Muscle layer of colon (tissue), 2 donors: ENCODE data around the gene CT55.
"Not testable (repeated sequence)": the region's sequence is repeated elsewhere in the genome, so short reads cannot be mapped to it uniquely, and the experiment has no call there.

Source experiments
- H3K27ac ChIP-seq: one replicate; pipeline ENCODE4 v1.7.0; 2013; ENCODE audit warnings: low read depth, mild to moderate bottlenecking, low read length, moderate library complexity
- H3K27me3 ChIP-seq, 2 donors: one replicate each; pipeline ENCODE4 v1.7.0; 2013; ENCODE audit warnings: low read length in 2 of 2, mild to moderate bottlenecking in 2 of 2; ENCODE audit not compliant: insufficient read depth in 2 of 2, control insufficient read depth in 1 of 2
- H3K36me3 ChIP-seq: one replicate; pipeline ENCODE4 v1.7.0; 2013; ENCODE audit warnings: mild to moderate bottlenecking, low read length; ENCODE audit not compliant: insufficient read depth
- H3K4me1 ChIP-seq: one replicate; pipeline ENCODE4 v1.7.0; 2013; ENCODE audit warnings: mild to moderate bottlenecking, low read length; ENCODE audit not compliant: insufficient read depth
- H3K4me3 ChIP-seq, 2 donors: one replicate each; pipeline ENCODE4 v1.7.0; 2013; ENCODE audit warnings: low read length in 2 of 2, low read depth in 1 of 2, mild to moderate bottlenecking in 1 of 2, moderate library complexity in 1 of 2
- H3K9ac ChIP-seq: one replicate; pipeline ENCODE4 v1.7.0; 2013; ENCODE audit warnings: low read length
- H3K9me3 ChIP-seq: one replicate; pipeline ENCODE4 v1.7.0; 2013; ENCODE audit warnings: mild to moderate bottlenecking, low read length
- donor health status: abdominal sarcoma.
- donor health status: Adenocarcinoma of cecum.

CT55 gene, protein sequence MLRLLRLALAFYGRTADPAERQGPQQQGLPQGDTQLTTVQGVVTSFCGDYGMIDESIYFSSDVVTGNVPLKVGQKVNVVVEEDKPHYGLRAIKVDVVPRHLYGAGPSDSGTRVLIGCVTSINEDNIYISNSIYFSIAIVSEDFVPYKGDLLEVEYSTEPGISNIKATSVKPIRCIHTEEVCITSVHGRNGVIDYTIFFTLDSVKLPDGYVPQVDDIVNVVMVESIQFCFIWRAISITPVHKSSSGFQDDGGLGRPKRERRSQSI

DNA sequence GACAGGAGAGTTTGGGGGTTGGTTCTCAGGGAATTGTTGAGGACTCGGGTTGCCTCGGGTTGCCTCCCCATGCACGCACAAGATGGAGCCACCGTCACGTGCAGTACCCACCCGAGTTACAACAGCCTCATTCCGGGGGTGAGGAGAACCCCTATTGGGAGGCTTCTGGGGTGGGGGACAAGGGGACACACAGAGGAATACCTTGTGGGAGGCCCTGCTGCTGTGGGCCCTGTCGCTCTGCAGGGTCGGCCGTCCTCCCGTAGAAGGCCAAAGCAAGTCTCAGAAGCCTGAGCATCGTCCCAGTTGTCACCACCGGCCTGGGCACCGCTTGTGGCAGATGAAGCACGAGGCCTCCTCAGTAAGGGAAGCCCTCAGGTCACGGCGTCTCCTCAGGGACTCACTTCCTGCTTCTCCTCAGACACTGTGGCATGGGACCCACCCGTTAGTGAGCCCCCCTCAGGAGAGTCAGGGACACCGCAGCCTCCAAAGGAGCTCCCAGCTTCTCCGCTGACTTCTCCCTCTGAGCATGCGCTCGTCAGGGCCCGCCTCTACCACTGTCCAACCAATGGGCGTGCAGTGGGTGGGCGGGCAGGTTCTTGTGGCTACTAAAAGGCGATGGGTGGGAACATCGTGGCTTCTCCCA lies at the start of gene CT55:
CT55 (minus strand) TSS at position 522 of the 643 bp plus-strand sequence; CDS start at position 295, 227 bp downstream.
- H3K27ac ChIP-seq: no peak within 1 kb of the TSS
- H3K4me1 ChIP-seq: no peaks in the 10 kb centered on the region
- peaks cover 0 to 7% of the 10 kb centered on the region in 2 donors for H3K27me3 ChIP-seq
- no peaks in the 10 kb centered on the region for H3K36me3 ChIP-seq
- H3K9ac ChIP-seq: no peak within 1 kb of the TSS
- no peaks in the 10 kb centered on the region for H3K9me3 ChIP-seq
- H3K4me3 ChIP-seq: no peak within 1 kb of the TSS

GRCh38 chrX:135213200-135213844 lies 42.1 kb upstream of the CT55 start:
- Histone ChIP-seq H3K4me3 (no peak overlapping the region), H3K27me3 (no peaks in the 10 kb centered on the region), H3K4me1 (no peaks in the 10 kb centered on the region), H3K27ac (no peak overlapping the region), H3K9ac (no peak overlapping the region), H3K9me3 (no peaks in the 10 kb centered on the region), H3K36me3 (no peaks in the 10 kb centered on the region)

DNA sequence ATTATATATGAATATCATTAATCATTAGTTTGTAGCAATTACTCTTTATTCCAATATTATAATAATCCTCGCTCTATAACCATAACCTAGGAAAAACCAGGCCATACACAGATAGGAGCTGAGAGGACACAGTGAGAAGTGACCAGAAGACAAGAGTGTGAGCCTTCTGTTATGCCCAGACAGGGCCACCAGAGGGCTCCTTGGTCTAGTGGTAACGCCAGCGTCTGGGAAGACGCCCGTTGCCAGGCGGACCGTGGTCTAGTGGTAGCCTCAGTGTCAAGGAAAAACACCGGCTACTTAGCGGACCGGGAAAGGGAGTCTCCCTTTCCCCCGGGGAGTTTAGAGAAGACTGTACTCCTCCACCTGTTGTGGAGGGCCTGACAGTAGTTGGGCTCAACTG lies 35.2 kb upstream of the CT55 start:
- H3K36me3 ChIP-seq, H3K9ac ChIP-seq, H3K27ac ChIP-seq, H3K9me3 ChIP-seq, H3K4me3 ChIP-seq, H3K4me1 ChIP-seq, H3K27me3 ChIP-seq: not testable (repeated sequence)

GRCh38 chrX:135200297-135200696 lies 29.1 kb upstream of the CT55 start:
- Histone ChIP-seq H3K9ac (no peak overlapping the region), H3K27me3 (no peaks in the 10 kb centered on the region), H3K9me3 (no peaks in the 10 kb centered on the region), H3K4me1 (no peaks in the 10 kb centered on the region), H3K36me3 (no peaks in the 10 kb centered on the region), H3K4me3 (no peak overlapping the region), H3K27ac (no peak overlapping the region)

GRCh38 chrX:135194684-135195083 lies 23.5 kb upstream of the CT55 start:
- no peaks in the 10 kb centered on the region for H3K36me3 ChIP-seq
- H3K9me3 ChIP-seq: no peaks in the 10 kb centered on the region
- H3K27me3 ChIP-seq: peaks cover 0 to 5% of the 10 kb centered on the region in 2 donors
- H3K4me1 ChIP-seq: no peaks in the 10 kb centered on the region
- H3K27ac ChIP-seq: no peak overlapping the region
- no peak overlapping the region for H3K4me3 ChIP-seq
- no peak overlapping the region for H3K9ac ChIP-seq

- Histone ChIP-seq H3K27ac (no peak overlapping the region), H3K4me3 (no peak overlapping the region), H3K27me3 (peaks cover 0 to 5% of the 10 kb centered on the region in 2 donors), H3K36me3 (no peaks in the 10 kb centered on the region), H3K9ac (no peak overlapping the region), H3K4me1 (no peaks in the 10 kb centered on the region), H3K9me3 (no peaks in the 10 kb centered on the region)
These were observed 22.5 kb upstream of the CT55 start for GRCh38 chrX:135193740-135194139.

DNA sequence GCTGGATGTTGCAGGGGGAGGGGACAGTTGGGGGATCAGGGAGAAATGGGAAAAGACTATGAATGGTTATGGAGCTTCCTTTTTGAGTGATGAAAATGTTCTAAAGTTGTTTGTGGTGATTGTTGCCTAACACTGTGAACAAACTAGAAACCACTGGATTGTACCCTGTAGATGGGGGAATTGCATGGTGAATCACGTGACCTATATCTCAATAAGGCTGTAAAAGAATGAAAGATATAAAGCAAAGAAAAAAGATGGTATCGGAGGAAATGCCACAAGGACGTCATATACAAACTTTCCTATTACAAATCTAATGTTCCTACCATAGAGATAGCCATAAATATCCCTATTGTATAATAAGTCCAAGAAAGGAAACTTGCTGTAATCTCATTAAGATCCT lies 20.6 kb upstream of the CT55 start:
- Histone ChIP-seq H3K36me3 (no peaks in the 10 kb centered on the region), H3K9me3 (no peaks in the 10 kb centered on the region), H3K4me3 (no peak overlapping the region), H3K4me1 (no peaks in the 10 kb centered on the region), H3K9ac (no peak overlapping the region), H3K27me3 (peaks cover 0 to 5% of the 10 kb centered on the region in 2 donors), H3K27ac (no peak overlapping the region)

GRCh38 chrX:135185795-135186443 lies 14.7 kb upstream of the CT55 start:
- no peaks in the 10 kb centered on the region for H3K27me3 ChIP-seq
- no peaks in the 10 kb centered on the region for H3K36me3 ChIP-seq
- H3K9me3 ChIP-seq: no peaks in the 10 kb centered on the region
- no peaks in the 10 kb centered on the region for H3K4me1 ChIP-seq
- H3K27ac ChIP-seq: no peak overlapping the region
- no peak overlapping the region for H3K4me3 ChIP-seq
- no peak overlapping the region for H3K9ac ChIP-seq

DNA sequence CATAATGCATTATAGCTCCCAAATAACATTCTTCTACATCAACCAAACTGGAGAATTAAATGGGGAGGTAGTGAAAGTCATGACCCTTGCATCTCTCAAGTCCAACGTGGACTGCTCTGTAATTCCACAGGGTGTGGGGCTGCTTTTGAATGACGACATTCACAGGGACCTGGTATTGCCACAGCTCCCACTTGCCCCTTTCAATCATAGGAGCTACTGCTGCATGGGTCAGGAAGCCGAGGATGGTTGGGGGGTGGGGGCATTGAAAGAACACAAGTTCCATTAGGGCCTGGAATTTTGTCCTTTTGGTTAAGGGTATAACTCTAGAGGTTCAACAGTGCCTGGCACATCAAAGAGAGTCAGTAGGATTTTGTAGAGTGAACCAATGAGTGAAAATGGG lies 7.4 kb upstream of the CT55 start:
- no peaks in the 10 kb centered on the region for H3K9me3 ChIP-seq
- H3K27me3 ChIP-seq: no peaks in the 10 kb centered on the region
- H3K4me1 ChIP-seq: no peaks in the 10 kb centered on the region
- no peaks in the 10 kb centered on the region for H3K36me3 ChIP-seq
- H3K4me3 ChIP-seq: no peak overlapping the region
- no peak overlapping the region for H3K27ac ChIP-seq
- no peak overlapping the region for H3K9ac ChIP-seq

- Histone ChIP-seq H3K27ac (no peak overlapping the region), H3K36me3 (no peaks in the 10 kb centered on the region), H3K9ac (no peak overlapping the region), H3K27me3 (peaks cover 0 to 7% of the 10 kb centered on the region in 2 donors), H3K4me3 (no peak overlapping the region), H3K4me1 (no peaks in the 10 kb centered on the region), H3K9me3 (no peaks in the 10 kb centered on the region)
These were observed 730 bp downstream of the CT55 start for GRCh38 chrX:135170468-135170867.

DNA sequence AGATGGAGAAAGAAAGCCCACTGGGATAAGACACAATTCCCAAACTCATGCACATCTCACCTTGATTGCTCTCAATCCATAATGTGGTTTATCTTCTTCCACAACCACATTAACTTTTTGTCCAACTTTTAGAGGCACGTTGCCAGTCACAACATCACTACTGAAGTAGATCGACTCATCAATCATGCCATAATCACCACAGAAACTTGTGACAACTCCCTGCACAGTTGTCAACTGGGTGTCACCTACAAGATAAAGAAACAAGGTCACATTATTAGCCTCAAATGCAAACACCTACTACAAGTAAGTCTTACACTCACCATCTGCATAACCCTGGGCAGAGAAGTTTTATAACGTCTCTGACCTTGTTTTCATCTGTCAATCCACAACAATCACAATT lies 1.7 kb downstream of the CT55 start:
- H3K4me1 ChIP-seq, H3K9me3 ChIP-seq: not testable (repeated sequence)

More for the DNA sequence above, 1.7 kb downstream of the CT55 start:
- H3K27ac ChIP-seq, H3K9ac ChIP-seq, H3K27me3 ChIP-seq, H3K36me3 ChIP-seq, H3K4me3 ChIP-seq: not testable (repeated sequence)
